Measurements from ENCODE around the gene KCNH2. TPM values are rescaled to one million over a fixed set of nuclear protein-coding genes. Genes with fewer than 3 reads are reported as not detected.
A peak's percentile ranks its signal among the peaks of the same experiment; 100 is the strongest.
"Not testable (repeated sequence)": the region's sequence is repeated elsewhere in the genome, so short reads cannot be mapped to it uniquely, and the experiment has no call there.

KCNH2 gene
- total RNA-seq, 2 donors from 2014 or later = 27.3 to 37.3 TPM

GRCh38 chr7:151013356-151013732 lies 35.2 kb upstream of the KCNH2 start:
- DNase-seq (ENCODE audit: low spot score) = no peak
- intact Hi-C loops (cut with DNase I) = no loop called here

- no peak for DNase-seq (ENCODE audit: low spot score)
- intact Hi-C loops (cut with DNase I) = no loop called here
These were observed 34.8 kb upstream of the KCNH2 start for GRCh38 chr7:151012911-151013347.

- intact Hi-C loops (cut with DNase I) = no loop called here
- DNase-seq (ENCODE audit: low spot score) = no peak
These were observed 34.0 kb upstream of the KCNH2 start for GRCh38 chr7:151012031-151012692.

GRCh38 chr7:151011616-151012015 lies 33.5 kb upstream of the KCNH2 start:
- intact Hi-C loops (cut with DNase I); DNase-seq (ENCODE audit: low spot score): not testable (repeated sequence)

- intact Hi-C loops (cut with DNase I) = no loop called here
- no peak for DNase-seq (ENCODE audit: low spot score)
These were observed 32.9 kb upstream of the KCNH2 start for GRCh38 chr7:151011097-151011409.

GRCh38 chr7:151010307-151011096 lies 32.4 kb upstream of the KCNH2 start:
- intact Hi-C loops (cut with DNase I) = no loop called here
- no peak for DNase-seq (ENCODE audit: low spot score)

GRCh38 chr7:151010037-151010306 lies 31.9 kb upstream of the KCNH2 start:
- intact Hi-C loops (cut with DNase I) = no loop called here

GRCh38 chr7:151009327-151010036 lies 31.4 kb upstream of the KCNH2 start:
- no peak for DNase-seq (ENCODE audit: low spot score)
- intact Hi-C loops (cut with DNase I) = no loop called here

More at GRCh38 chr7:151010037-151010306, 31.9 kb upstream of the KCNH2 start:
- DNase-seq (ENCODE audit: low spot score) = no peak

GRCh38 chr7:151008511-151009323 lies 30.6 kb upstream of the KCNH2 start:
- intact Hi-C loops (cut with DNase I) = no loop called here
- peak; percentile 94 for DNase-seq (ENCODE audit: low spot score)

- DNase-seq (ENCODE audit: low spot score) = no peak
- intact Hi-C loops (cut with DNase I) = no loop called here
These were observed 30.0 kb upstream of the KCNH2 start for GRCh38 chr7:151008143-151008510.

GRCh38 chr7:151007469-151007898 lies 29.4 kb upstream of the KCNH2 start:
- intact Hi-C loops (cut with DNase I) = no loop called here
- no peak for DNase-seq (ENCODE audit: low spot score)

- no peak for DNase-seq (ENCODE audit: low spot score)
These were observed 28.6 kb upstream of the KCNH2 start for GRCh38 chr7:151006590-151007300.

GRCh38 chr7:151005566-151005965 lies 27.4 kb upstream of the KCNH2 start:
- intact Hi-C loops (cut with DNase I) = no loop called here

More at GRCh38 chr7:151006590-151007300, 28.6 kb upstream of the KCNH2 start:
- intact Hi-C loops (cut with DNase I) = no loop called here

GRCh38 chr7:151003572-151003971 lies 25.5 kb upstream of the KCNH2 start:
- intact Hi-C loops (cut with DNase I) = no loop called here
- no peak for DNase-seq (ENCODE audit: low spot score)

More at GRCh38 chr7:151005566-151005965, 27.4 kb upstream of the KCNH2 start:
- no peak for DNase-seq (ENCODE audit: low spot score)

GRCh38 chr7:151001546-151001945 lies 23.4 kb upstream of the KCNH2 start:
- no peak for DNase-seq (ENCODE audit: low spot score)
- intact Hi-C loops (cut with DNase I) = no loop called here

- no peak for DNase-seq (ENCODE audit: low spot score)
- intact Hi-C loops (cut with DNase I) = no loop called here
These were observed 22.9 kb upstream of the KCNH2 start for GRCh38 chr7:151000897-151001495.

- intact Hi-C loops (cut with DNase I) = no loop called here
- DNase-seq (ENCODE audit: low spot score) = no peak
These were observed 21.5 kb upstream of the KCNH2 start for GRCh38 chr7:150999497-151000230.

GRCh38 chr7:150999001-150999400 lies 20.9 kb upstream of the KCNH2 start:
- intact Hi-C loops (cut with DNase I) = no loop called here
- no peak for DNase-seq (ENCODE audit: low spot score)

Data from posterior vena cava (tissue), 2 donors.